HCT116 (cell line): ENCODE data around the gene STK32B. TPM values are rescaled to one million over a fixed set of nuclear protein-coding genes. Genes with fewer than 3 reads are reported as not detected.

Experiments
- ATAC-seq: fragments of 200-7000 bp; cut with Tn5 transposase; 2 replicates; pipeline ENCODE4 v1.9.1; 2020; ENCODE audit warnings: mild to moderate bottlenecking, moderate library complexity
- BruUV-seq: library from RNA; stranded (reverse); fragments of 400-500 nt; replicated peaks from 2 replicates; lab custom pipeline; 2021; lab: Mats Ljungman, UMichigan
- CTCF ChIA-PET: fragments of 300-600 bp; sonication (Branson Sonifier 250); formaldehyde crosslinking; loops from one replicate; lab custom pipeline; 2021; ENCODE audit warnings: antibody characterized with exemption; lab: Charles Lee
- POLR2A ChIA-PET: fragments of 300-600, 350-600 bp; sonication (Branson Sonifier 250); formaldehyde crosslinking; loops from one replicate; lab custom pipeline; 2021; ENCODE audit warnings: antibody characterized with exemption; lab: Charles Lee
- RAD21 ChIA-PET, 2 experiments: fragments of 300-600 bp; sonication (Branson Sonifier 250); formaldehyde crosslinking; loops; one replicate each; lab custom pipeline; 2023; ENCODE audit warnings: low total read pairs in 2 of 2; ENCODE audit not compliant: uncharacterized antibody in 2 of 2, unreplicated experiment in 2 of 2, low non-redundant PET in 1 of 2; lab: Charles Lee
- DNase-seq: peaks from one replicate; pipeline ENCODE4 v3.0.0-alpha.2; 2010; ENCODE audit warnings: low read depth, low spot score
- H2AFZ ChIP-seq: fragments of 200-600 bp; shearing (Covaris generic), sonication (generic); 2 replicates; pipeline ENCODE4 v1.6.1; 2017; ENCODE audit warnings: low read depth, mixed run types, mixed read lengths, antibody characterized with exemption, low read length; ENCODE audit not compliant: poor library complexity, severe bottlenecking
- H3K27ac ChIP-seq: 2 replicates; pipeline ENCODE4 v1.5.1; 2012; ENCODE audit warnings: low read depth, low read length
- H3K27me3 ChIP-seq: fragments of 200-600 bp; sonication (generic); 2 replicates; pipeline ENCODE4 v1.6.1; 2016; ENCODE audit warnings: mixed run types, low read length, mixed read lengths; ENCODE audit not compliant: insufficient read depth
- H3K36me3 ChIP-seq, 2 experiments: fragments of 200-500 bp in 1 of 2; fragments of 200-600 bp in 1 of 2; sonication (Bioruptor generic) in 1 of 2; sonication (generic) in 1 of 2; 2 replicates each; pipeline versions ENCODE4 v1.5.1 to v1.6.1; 2014 to 2016; ENCODE audit warnings: low read length in 2 of 2, inconsistent platforms in 1 of 2, mixed read lengths in 1 of 2, mixed run types in 1 of 2; ENCODE audit not compliant: insufficient read depth in 2 of 2, control insufficient read depth in 1 of 2
- H3K4me1 ChIP-seq, 2 experiments: fragments of 200-600 bp in 1 of 2; sonication (generic) in 1 of 2; 2 replicates each; pipeline versions ENCODE4 v1.5.1 to v1.6.1; 2012 to 2017; ENCODE audit warnings: low read length in 2 of 2, inconsistent platforms in 1 of 2, mild to moderate bottlenecking in 1 of 2, mixed read lengths in 1 of 2, mixed run types in 1 of 2, moderate library complexity in 1 of 2; ENCODE audit not compliant: insufficient read depth in 2 of 2, control insufficient read depth in 1 of 2
- H3K4me2 ChIP-seq: fragments of 200-600 bp; sonication (generic); 2 replicates; pipeline ENCODE4 v1.6.1; 2017; ENCODE audit warnings: mixed run types, low read length, mixed read lengths
- H3K4me3 ChIP-seq, 2 experiments: fragments of 200-600 bp in 1 of 2; sonication (generic) in 1 of 2; replicated peaks in 1 of 2; 2 replicates each; pipeline ENCODE4 v1.5.1; 2011 to 2016; ENCODE audit warnings: low read length in 2 of 2, control low read depth in 1 of 2, low read depth in 1 of 2, mild to moderate bottlenecking in 1 of 2, mixed read lengths in 1 of 2, mixed run types in 1 of 2
- H3K79me2 ChIP-seq: fragments of 200-600 bp; sonication (generic); 2 replicates; pipeline ENCODE4 v1.6.1; 2017; ENCODE audit warnings: mild to moderate bottlenecking, mixed run types, low read length, moderate library complexity, mixed read lengths; ENCODE audit not compliant: insufficient read depth
- H3K9ac ChIP-seq: fragments of 200-600 bp; sonication (generic); 2 replicates; pipeline ENCODE4 v1.6.1; 2016; ENCODE audit warnings: low read length, mixed read lengths
- H3K9me2 ChIP-seq: fragments of 200-600 bp; sonication (generic), shearing (Covaris generic); 2 replicates; pipeline ENCODE4 v1.6.1; 2017; ENCODE audit warnings: mixed run types, mild to moderate bottlenecking, moderate library complexity; ENCODE audit not compliant: insufficient read depth
- H3K9me3 ChIP-seq, 2 experiments: fragments of 200-500 bp in 1 of 2; fragments of 200-600 bp in 1 of 2; sonication (Bioruptor generic) in 1 of 2; sonication (generic) in 1 of 2; 2 replicates each; pipeline ENCODE4 v1.6.1; 2014 to 2017; ENCODE audit warnings: low read length in 2 of 2, mixed read lengths in 2 of 2, inconsistent platforms in 1 of 2, low read depth in 1 of 2, mild to moderate bottlenecking in 1 of 2, mixed run types in 1 of 2, moderate library complexity in 1 of 2; ENCODE audit not compliant: control insufficient read depth in 1 of 2, insufficient read depth in 1 of 2
- H4K20me1 ChIP-seq: fragments of 200-600 bp; sonication (generic), shearing (Covaris generic); 2 replicates; pipeline ENCODE4 v1.6.1; 2017; ENCODE audit warnings: mixed run types, mild to moderate bottlenecking, moderate library complexity; ENCODE audit not compliant: insufficient read depth
- ATF3 ChIP-seq: IDR thresholded peaks from 2 replicates; pipeline ENCODE4 v1.6.1; 2012
- CBX3 ChIP-seq: IDR thresholded peaks from 2 replicates; pipeline ENCODE4 v1.6.1; 2012; ENCODE audit warnings: low read depth
- CEBPB ChIP-seq: IDR thresholded peaks from 2 replicates; pipeline ENCODE4 v1.6.1; 2012; ENCODE audit warnings: low read depth
- EZH2 ChIP-seq: fragments of 200-600 bp; sonication (generic); IDR thresholded peaks from 2 replicates; pipeline ENCODE4 v1.6.1; 2017; ENCODE audit warnings: antibody characterized with exemption, mixed run types
- EZH2phosphoT487 ChIP-seq: fragments of 200-600 bp; IDR thresholded peaks from 2 replicates; pipeline ENCODE4 v1.6.1; 2018; ENCODE audit warnings: antibody characterized with exemption, borderline replicate concordance
- FOSL1 ChIP-seq: IDR thresholded peaks from 2 replicates; pipeline ENCODE4 v1.6.1; 2012; ENCODE audit warnings: low read depth
- JUND ChIP-seq: IDR thresholded peaks from 2 replicates; pipeline ENCODE4 v1.6.1; 2012
- POLR2A ChIP-seq: IDR thresholded peaks from 2 replicates; pipeline ENCODE4 v1.7.0; 2011; ENCODE audit warnings: borderline replicate concordance; ENCODE audit not compliant: insufficient read depth, insufficient read length; ENCODE audit errors: extremely low read depth
- RAD21 ChIP-seq: IDR thresholded peaks from 2 replicates; pipeline ENCODE4 v1.6.1; 2012; ENCODE audit warnings: low read depth, mild to moderate bottlenecking
- SP1 ChIP-seq: IDR thresholded peaks from 2 replicates; pipeline ENCODE4 v1.6.1; 2012; ENCODE audit warnings: low read depth
- SRF ChIP-seq: IDR thresholded peaks from 2 replicates; pipeline ENCODE4 v1.6.1; 2012; ENCODE audit warnings: low read depth
- TCF7L2 ChIP-seq: IDR thresholded peaks from 2 replicates; pipeline ENCODE4 v1.7.0; 2011; ENCODE audit warnings: borderline replicate concordance, inconsistent platforms; ENCODE audit not compliant: insufficient read depth, insufficient read length; ENCODE audit errors: extremely low read depth
- YY1 ChIP-seq: IDR thresholded peaks from 2 replicates; pipeline ENCODE4 v1.6.1; 2011; ENCODE audit warnings: low read length, low read depth, moderate library complexity, mild to moderate bottlenecking; ENCODE audit not compliant: insufficient replicate concordance; ENCODE audit errors: extremely low read depth
- ZFX ChIP-seq: fragments of 450-650 bp; IDR thresholded peaks from 2 replicates; pipeline ENCODE4 v1.6.1; 2017
- ZNF274 ChIP-seq: fragments of 200-500 bp; sonication (Bioruptor generic); IDR thresholded peaks from 2 replicates; pipeline ENCODE4 v1.6.1; 2014; ENCODE audit warnings: mild to moderate bottlenecking, low read depth, low read length, inconsistent platforms
- intact Hi-C: fragments of 100-400 bp; cut with micrococcal nuclease; formaldehyde crosslinking; loops from 2 replicates; pipeline ENCODE4 v1.10.0; 2022
- total RNA-seq: library from RNA; stranded (reverse); gene quantifications from one replicate; pipeline ENCODE4 v1.2.1, GENCODE V29; 2021; ENCODE audit not compliant: unreplicated experiment
- TF ChIP-seq, protein P1 (sequence below): IDR thresholded peaks from 2 replicates; pipeline ENCODE4 v1.6.1; 2012; ENCODE audit warnings: low read depth
- TF ChIP-seq, protein P2 (sequence below): IDR thresholded peaks from 2 replicates; pipeline ENCODE4 v1.6.1; 2012
- TF ChIP-seq, protein P3 (sequence below): IDR thresholded peaks from 2 replicates; pipeline ENCODE4 v1.6.1; 2011; ENCODE audit warnings: mild to moderate bottlenecking, low read length, moderate library complexity; ENCODE audit not compliant: insufficient replicate concordance; ENCODE audit errors: extremely low read depth
- TF ChIP-seq, protein P4 (sequence below), 3 experiments: fragments of 200-600 bp in 1 of 3; sonication (generic) in 1 of 3; IDR thresholded peaks in 2 of 3; conservative IDR thresholded peaks in 1 of 3; 2 replicates each; pipeline ENCODE4 v1.5.1; 2012 to 2017; ENCODE audit warnings: low read depth in 2 of 3, low read length in 2 of 3, antibody characterized with exemption in 1 of 3, borderline replicate concordance in 1 of 3, control low read depth in 1 of 3, mild to moderate bottlenecking in 1 of 3, mixed read lengths in 1 of 3, mixed run types in 1 of 3, moderate library complexity in 1 of 3; ENCODE audit not compliant: insufficient read depth in 1 of 3

Gene STK32B
- total RNA-seq, 1 experiment from 2014 or later, result not detected

- Histone ChIP-seq H4K20me1 (no peaks in the 10 kb centered on the region), H3K4me3 (no peak overlapping the region), H3K36me3 (no peaks in the 10 kb centered on the region), H3K9me3 (no peaks in the 10 kb centered on the region), H3K4me2 (no peak overlapping the region), H3K27ac (no peak overlapping the region), H3K9me2 (no peaks in the 10 kb centered on the region), H3K79me2 (no peaks in the 10 kb centered on the region), H3K4me1 (no peaks in the 10 kb centered on the region), H2AFZ (no peak overlapping the region), H3K27me3 (peaks cover 31% of the 10 kb centered on the region), H3K9ac (no peak overlapping the region)
- no peak for TF ChIP-seq FOSL1
- no peak for TF ChIP-seq SP1
- TF ChIP-seq, protein P1, sequence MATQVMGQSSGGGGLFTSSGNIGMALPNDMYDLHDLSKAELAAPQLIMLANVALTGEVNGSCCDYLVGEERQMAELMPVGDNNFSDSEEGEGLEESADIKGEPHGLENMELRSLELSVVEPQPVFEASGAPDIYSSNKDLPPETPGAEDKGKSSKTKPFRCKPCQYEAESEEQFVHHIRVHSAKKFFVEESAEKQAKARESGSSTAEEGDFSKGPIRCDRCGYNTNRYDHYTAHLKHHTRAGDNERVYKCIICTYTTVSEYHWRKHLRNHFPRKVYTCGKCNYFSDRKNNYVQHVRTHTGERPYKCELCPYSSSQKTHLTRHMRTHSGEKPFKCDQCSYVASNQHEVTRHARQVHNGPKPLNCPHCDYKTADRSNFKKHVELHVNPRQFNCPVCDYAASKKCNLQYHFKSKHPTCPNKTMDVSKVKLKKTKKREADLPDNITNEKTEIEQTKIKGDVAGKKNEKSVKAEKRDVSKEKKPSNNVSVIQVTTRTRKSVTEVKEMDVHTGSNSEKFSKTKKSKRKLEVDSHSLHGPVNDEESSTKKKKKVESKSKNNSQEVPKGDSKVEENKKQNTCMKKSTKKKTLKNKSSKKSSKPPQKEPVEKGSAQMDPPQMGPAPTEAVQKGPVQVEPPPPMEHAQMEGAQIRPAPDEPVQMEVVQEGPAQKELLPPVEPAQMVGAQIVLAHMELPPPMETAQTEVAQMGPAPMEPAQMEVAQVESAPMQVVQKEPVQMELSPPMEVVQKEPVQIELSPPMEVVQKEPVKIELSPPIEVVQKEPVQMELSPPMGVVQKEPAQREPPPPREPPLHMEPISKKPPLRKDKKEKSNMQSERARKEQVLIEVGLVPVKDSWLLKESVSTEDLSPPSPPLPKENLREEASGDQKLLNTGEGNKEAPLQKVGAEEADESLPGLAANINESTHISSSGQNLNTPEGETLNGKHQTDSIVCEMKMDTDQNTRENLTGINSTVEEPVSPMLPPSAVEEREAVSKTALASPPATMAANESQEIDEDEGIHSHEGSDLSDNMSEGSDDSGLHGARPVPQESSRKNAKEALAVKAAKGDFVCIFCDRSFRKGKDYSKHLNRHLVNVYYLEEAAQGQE, result no peak
- TF ChIP-seq EZH2phosphoT487, result no peak
- TF ChIP-seq ZFX, result no peak
- no peak for TF ChIP-seq ATF3
- TF ChIP-seq JUND, result no peak
- TF ChIP-seq TCF7L2, result no peak
- no peak for TF ChIP-seq YY1
- no peak for TF ChIP-seq CBX3
- no peak for TF ChIP-seq ZNF274
- TF ChIP-seq, protein P2, sequence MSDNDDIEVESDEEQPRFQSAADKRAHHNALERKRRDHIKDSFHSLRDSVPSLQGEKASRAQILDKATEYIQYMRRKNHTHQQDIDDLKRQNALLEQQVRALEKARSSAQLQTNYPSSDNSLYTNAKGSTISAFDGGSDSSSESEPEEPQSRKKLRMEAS, result no peak
- no peak for TF ChIP-seq EZH2
- TF ChIP-seq, protein P3, sequence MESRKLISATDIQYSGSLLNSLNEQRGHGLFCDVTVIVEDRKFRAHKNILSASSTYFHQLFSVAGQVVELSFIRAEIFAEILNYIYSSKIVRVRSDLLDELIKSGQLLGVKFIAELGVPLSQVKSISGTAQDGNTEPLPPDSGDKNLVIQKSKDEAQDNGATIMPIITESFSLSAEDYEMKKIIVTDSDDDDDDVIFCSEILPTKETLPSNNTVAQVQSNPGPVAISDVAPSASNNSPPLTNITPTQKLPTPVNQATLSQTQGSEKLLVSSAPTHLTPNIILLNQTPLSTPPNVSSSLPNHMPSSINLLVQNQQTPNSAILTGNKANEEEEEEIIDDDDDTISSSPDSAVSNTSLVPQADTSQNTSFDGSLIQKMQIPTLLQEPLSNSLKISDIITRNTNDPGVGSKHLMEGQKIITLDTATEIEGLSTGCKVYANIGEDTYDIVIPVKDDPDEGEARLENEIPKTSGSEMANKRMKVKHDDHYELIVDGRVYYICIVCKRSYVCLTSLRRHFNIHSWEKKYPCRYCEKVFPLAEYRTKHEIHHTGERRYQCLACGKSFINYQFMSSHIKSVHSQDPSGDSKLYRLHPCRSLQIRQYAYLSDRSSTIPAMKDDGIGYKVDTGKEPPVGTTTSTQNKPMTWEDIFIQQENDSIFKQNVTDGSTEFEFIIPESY, result no peak
- no peak for TF ChIP-seq CEBPB
- no peak for TF ChIP-seq POLR2A
- TF ChIP-seq, protein P4, sequence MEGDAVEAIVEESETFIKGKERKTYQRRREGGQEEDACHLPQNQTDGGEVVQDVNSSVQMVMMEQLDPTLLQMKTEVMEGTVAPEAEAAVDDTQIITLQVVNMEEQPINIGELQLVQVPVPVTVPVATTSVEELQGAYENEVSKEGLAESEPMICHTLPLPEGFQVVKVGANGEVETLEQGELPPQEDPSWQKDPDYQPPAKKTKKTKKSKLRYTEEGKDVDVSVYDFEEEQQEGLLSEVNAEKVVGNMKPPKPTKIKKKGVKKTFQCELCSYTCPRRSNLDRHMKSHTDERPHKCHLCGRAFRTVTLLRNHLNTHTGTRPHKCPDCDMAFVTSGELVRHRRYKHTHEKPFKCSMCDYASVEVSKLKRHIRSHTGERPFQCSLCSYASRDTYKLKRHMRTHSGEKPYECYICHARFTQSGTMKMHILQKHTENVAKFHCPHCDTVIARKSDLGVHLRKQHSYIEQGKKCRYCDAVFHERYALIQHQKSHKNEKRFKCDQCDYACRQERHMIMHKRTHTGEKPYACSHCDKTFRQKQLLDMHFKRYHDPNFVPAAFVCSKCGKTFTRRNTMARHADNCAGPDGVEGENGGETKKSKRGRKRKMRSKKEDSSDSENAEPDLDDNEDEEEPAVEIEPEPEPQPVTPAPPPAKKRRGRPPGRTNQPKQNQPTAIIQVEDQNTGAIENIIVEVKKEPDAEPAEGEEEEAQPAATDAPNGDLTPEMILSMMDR (IDR thresholded peaks at IDR 0.05 in 2 of 3, conservative IDR thresholded peaks at IDR 0.05 in 1 of 3; ENCODE audit: borderline replicate concordance in 1 of 3, insufficient read depth in 1 of 3, low read depth in 2 of 3, low read length in 2 of 3), result no peak
- TF ChIP-seq RAD21, result no peak
- no peak for TF ChIP-seq SRF
- ChIA-PET CTCF (no interaction called here), POLR2A (no interaction called here), RAD21 (no interaction called here)
- no TSS peak for BruUV-seq
- ATAC-seq (no peak), DNase-seq (no peak)
- intact Hi-C loops, result no loop called here
These were observed 134.3 kb downstream of the STK32B start for GRCh38 chr4:5185551-5185950.
